Measurements from ENCODE around the gene RNF152.
A peak's percentile ranks its signal among the peaks of the same experiment; 100 is the strongest.

RNF152 gene

GRCh38 chr18:61852496-61852895 lies 40.3 kb downstream of the RNF152 start:
- no peak for DNase-seq

- DNase-seq = no peak
Measured at GRCh38 chr18:61851940-61852451, 40.8 kb downstream of the RNF152 start.

GRCh38 chr18:61851279-61851678 lies 41.5 kb downstream of the RNF152 start:
- DNase-seq = no peak

GRCh38 chr18:61850756-61851155 lies 42.1 kb downstream of the RNF152 start:
- no peak for DNase-seq

GRCh38 chr18:61847164-61847791 lies 45.5 kb downstream of the RNF152 start:
- DNase-seq = no peak

- no peak for DNase-seq
Measured at GRCh38 chr18:61845197-61845596, 47.6 kb downstream of the RNF152 start.

- DNase-seq = no peak
Measured at GRCh38 chr18:61844726-61845125, 48.1 kb downstream of the RNF152 start.

- no peak for DNase-seq
Measured at GRCh38 chr18:61842146-61842545, 50.7 kb downstream of the RNF152 start.

- DNase-seq = no peak
Measured at GRCh38 chr18:61841706-61842105, 51.1 kb downstream of the RNF152 start.

GRCh38 chr18:61840324-61840723 lies 52.5 kb downstream of the RNF152 start:
- DNase-seq = no peak

GRCh38 chr18:61838521-61838920 lies 54.3 kb downstream of the RNF152 start:
- no peak for DNase-seq

GRCh38 chr18:61833978-61834377 lies 58.8 kb downstream of the RNF152 start:
- no peak for DNase-seq

GRCh38 chr18:61833387-61833786 lies 59.4 kb downstream of the RNF152 start:
- DNase-seq = peak; percentile 26

GRCh38 chr18:61832858-61833257 lies 59.9 kb downstream of the RNF152 start:
- no peak for DNase-seq

- no peak for DNase-seq
Measured at GRCh38 chr18:61831071-61831470, 61.7 kb downstream of the RNF152 start.

GRCh38 chr18:61829108-61829507 lies 63.7 kb downstream of the RNF152 start:
- no peak for DNase-seq

GRCh38 chr18:61827591-61827990 lies 65.2 kb downstream of the RNF152 start:
- DNase-seq = no peak

- DNase-seq = no peak
Measured at GRCh38 chr18:61825386-61825785, 67.4 kb downstream of the RNF152 start.

- DNase-seq = no peak
Measured at GRCh38 chr18:61824733-61825363, 68.0 kb downstream of the RNF152 start.

GRCh38 chr18:61823595-61823994 lies 69.2 kb downstream of the RNF152 start:
- DNase-seq = no peak

- no peak for DNase-seq
Measured at GRCh38 chr18:61822879-61823278, 69.9 kb downstream of the RNF152 start.

- DNase-seq = no peak
Measured at GRCh38 chr18:61821748-61822147, 71.1 kb downstream of the RNF152 start.

GRCh38 chr18:61820882-61821281 lies 71.9 kb downstream of the RNF152 start:
- no peak for DNase-seq

- no peak for DNase-seq
Measured at GRCh38 chr18:61817086-61817485, 75.7 kb downstream of the RNF152 start.

All from CD4-positive, alpha-beta T cell treated with Interleukin-17A for 1 hour (primary cell).